Measurements from ENCODE around the gene ANLN. TPM values are rescaled to one million over a fixed set of nuclear protein-coding genes. Genes with fewer than 3 reads are reported as not detected.
"Not testable (repeated sequence)": the region's sequence is repeated elsewhere in the genome, so short reads cannot be mapped to it uniquely, and the experiment has no call there.

Gene ANLN
- polyA plus RNA-seq, 12 donors, result 16.4 to 51.7 (median 32.2) TPM; not detected in 1

GRCh38 chr7:36464271-36464670 lies 74.6 kb downstream of the ANLN start:
- DNase-seq, result no peak

DNA sequence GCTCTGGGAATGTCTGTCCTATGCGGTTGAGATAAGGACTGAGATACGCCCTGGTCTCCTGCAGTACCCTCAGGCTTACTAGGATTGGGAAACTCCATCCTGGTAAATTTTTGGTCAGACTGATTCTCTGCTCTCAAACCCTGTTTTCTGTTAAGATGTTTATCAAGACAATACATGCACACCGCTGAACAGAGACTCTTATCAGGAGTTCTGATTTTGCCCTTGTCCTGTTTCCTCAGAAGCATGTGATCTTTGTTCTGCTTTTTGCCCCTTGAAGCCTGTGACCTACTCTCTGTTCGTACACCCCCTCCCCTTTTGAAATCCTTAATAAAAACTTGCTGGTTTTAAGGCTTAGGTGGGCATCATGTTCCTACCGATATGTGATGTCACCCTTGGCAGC lies 76.3 kb downstream of the ANLN start:
- not testable (repeated sequence) for DNase-seq

DNA sequence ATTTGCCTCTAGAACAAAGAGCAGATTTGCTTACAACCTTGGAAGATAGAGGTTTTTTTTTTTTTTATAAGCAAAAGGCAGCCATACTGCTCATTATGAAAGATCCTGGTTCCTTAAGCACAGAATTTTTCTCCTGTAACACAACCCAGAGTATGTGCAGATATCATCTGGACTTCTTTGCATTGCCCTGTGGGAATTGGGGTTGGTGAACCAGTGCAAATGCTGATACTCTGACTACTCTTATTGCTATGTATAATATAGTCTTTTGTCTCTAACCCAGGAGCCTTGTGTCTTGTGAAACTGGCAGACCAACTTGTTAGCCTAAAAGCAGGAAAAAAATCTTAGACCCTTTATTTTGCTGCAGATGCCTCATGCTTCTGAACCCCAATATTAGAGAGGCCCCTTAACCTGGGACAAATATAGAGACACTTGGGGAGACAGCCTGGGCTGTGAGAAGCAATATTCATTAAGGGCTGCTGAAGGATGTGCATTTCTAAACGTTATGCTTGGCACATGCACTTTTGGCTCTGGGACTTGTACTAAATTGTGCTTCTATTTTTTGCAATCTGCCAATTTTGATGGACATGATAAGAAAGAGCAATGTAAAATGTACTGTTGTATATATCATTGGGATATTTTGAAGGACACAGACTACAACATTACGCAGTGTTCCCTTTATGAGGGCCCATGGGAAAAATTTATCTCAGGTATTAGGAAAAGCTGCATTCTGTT lies 78.9 kb downstream of the ANLN start:
- no peak for DNase-seq

GRCh38 chr7:36469236-36469635 lies 79.6 kb downstream of the ANLN start:
- no peak for DNase-seq

DNA sequence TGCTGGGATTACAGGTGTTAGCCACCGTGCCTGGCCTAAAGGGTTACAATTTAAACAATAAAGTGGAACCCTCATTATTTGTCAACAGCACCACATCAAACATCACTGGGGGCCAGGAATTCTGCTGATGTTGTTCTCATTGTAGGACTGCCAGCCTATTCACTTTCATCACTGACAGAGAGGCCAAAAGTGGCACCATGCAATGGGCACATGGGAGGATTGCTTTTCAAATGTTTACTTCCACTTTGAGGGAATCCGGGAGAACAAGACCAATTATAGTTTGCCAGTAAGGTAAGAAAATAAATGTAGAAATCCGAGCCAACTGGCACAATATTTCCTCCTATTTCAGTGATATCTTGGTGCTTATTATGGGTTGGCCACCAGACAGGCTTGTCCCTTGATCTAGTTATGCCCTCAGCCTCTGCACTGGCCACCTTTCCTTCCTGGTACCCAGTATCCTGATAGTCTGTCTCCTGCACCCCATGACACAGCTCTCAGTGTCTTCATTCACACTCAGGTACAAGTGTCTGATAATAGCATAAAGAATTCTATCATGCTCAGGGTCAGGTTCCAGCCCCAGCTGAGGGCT lies 82.6 kb downstream of the ANLN start:
- no peak for DNase-seq

DNA sequence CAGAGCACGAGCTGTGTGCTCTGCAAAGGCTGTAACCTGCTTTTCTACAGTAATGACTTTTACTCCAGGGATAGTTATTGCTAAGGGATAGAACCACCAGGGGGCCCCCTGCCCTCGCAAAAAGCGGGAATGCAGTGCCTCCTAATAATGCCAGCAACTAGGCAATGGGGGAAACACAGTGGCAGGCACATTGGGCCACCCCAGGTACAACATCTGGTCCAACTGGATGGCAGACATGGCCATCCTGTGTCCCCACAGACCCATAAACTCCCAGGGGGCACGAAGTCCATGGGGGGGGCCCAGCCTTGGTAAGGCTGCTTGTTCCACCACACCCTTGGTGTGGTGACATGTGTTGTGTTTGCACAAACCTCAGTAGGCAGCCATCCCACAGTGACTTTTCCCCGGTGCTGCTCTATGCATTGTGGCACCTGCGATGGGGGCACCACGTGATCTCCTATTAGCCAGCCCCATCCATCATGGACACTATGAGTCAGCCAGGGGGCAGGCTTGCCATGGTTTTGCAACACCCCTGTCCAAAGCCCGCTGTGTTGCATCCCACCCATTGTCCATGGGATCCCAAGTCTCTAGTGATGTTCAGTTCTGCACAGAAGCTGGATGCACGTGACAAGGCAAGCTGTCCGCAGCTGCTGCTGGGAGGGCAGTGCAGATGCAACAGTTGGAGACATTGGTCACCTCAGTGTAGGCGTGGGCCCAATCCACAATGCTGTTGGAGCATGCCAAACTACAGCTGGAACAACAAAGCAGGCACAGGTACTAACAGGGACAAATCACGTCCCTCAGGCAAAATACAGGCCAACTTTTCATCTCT lies 84.0 kb downstream of the ANLN start:
- DNase-seq, result no peak

DNA sequence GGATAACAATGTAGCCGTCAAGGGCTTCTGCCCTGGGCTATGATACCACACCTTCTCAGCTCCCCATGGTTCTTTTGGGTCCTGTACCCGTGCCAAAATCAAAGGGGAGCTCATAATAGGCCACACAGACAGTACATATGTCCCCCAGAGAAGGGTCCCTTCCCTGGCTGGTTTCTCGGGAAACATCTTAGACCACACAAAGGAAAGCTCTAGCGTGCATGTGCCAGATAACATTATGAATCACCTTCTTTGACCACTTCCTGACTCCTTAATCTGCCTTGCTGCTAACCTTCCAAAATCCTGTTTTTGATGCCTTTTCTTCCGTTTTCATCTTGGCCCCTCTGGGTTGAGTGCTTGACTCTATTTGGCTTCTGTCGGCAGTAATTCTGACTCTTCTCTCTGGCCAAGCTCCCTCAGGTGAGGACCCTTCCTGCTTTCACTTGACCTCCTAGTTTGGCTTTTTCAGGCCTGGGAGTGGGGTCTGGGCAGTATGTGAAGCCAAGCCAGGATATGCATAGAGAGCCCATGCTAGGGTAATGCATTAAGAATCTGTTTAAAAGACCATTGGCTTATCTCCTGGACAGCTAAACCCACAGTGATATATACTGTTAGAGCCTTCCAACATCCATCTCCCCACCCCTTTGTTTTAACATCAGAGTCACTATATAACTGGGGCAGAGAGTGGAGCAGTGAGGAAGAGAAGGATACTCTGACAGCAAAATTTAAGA lies 84.8 kb downstream of the ANLN start:
- DNase-seq, result no peak

DNA sequence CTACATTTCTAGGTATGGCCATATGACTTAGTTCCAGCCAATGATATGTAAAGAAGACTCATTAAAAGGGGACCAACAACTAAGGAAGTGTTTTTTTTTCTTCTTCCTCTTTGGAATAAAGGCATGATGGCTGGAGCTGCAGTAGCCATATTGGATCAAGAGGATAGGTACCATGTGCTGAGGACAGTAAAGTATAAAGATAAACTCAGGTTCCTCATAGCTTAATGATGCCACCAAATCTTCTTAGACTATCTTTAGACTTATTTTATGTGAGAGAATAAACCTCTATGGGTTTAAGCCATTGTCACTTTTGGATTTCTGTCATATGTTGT lies 85.3 kb downstream of the ANLN start:
- no peak for DNase-seq

DNA sequence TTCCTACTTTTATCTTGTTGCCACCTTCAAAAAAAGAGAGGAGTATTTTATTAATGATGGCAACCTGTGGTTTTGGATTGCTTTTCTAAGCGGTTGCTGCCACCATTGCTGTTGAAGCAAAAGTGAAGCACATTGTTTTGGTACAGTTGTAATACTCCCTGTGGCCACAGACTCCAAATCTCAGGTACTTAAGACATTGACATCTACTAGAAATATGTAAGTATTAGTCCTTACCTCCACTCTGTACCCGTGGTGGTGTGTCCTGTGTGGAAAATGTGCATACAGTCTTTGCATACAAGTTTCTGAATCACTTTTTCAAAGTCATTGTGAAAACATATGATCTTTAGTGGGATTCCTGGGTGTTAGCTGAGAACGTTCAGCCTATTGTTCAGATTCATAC lies 85.7 kb downstream of the ANLN start:
- no peak for DNase-seq

DNA sequence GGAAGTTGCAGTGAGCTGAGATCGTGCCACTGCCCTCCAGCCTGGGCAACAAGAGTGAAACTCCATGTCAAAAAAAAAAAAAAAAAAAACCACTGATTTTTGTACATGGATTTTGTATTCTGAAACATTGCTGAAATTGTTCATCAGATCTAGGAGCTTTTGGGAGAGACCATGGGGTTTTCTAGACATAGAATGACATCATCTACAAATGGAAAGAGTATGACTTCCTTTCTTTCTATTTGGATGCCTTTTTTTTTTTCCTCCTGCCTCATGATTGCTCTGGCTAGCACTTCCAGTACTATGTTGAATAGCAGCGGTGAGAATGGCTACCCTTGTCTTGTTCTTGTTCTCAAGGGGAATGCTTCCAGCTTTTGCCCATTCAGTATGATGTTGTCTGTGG lies 89.1 kb downstream of the ANLN start:
- no peak for DNase-seq

GRCh38 chr7:36483853-36484252 lies 94.2 kb downstream of the ANLN start:
- not testable (repeated sequence) for DNase-seq

DNA sequence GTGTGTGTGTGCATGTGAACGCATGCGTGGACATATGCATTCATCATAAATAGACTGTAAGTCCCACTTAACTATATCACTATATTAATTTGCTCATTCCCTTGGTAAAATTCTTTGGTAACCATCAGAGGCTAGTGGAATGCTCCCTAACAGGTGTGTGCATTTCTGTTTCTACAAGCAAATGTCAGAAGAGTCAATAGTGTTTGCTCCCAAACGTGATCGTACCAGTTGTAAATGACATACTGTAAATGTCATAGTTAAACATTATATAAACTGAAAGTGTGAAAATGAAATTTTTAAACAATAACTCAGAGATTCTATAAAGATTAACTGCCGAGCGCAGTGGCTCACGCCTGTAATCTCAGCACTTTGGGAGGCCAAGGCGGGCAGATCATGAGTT lies 94.6 kb downstream of the ANLN start:
- DNase-seq, result no peak

- no peak for DNase-seq
Measured at GRCh38 chr7:36486336-36486735, 96.7 kb downstream of the ANLN start.

DNA sequence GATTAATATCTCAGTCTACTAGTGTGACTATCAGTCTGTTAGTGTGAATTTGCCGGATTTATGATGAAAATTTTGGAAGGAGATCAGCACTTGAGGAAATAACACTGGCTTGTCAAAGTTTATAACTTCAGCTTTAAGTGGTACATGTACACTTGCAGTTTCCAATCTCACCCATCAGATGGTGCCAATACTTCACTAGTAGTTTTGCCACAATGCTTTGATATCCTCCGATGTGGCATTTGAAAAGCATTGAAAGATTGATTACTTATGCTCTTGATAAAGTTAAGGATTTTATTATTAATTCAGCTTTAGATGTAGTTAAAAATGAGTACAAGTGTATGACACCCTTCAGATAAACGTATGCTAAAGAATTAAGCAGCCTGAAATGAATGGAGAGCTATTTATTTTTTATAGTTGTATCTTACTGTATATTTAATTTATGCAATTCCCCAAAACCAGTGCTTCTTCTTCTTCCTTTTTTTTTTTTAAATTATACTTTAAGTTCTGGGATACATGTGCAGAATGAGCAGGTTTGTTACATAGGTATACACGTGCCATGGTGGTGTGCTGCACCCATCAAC lies 98.2 kb downstream of the ANLN start:
- peak; percentile 37 for DNase-seq

DNA sequence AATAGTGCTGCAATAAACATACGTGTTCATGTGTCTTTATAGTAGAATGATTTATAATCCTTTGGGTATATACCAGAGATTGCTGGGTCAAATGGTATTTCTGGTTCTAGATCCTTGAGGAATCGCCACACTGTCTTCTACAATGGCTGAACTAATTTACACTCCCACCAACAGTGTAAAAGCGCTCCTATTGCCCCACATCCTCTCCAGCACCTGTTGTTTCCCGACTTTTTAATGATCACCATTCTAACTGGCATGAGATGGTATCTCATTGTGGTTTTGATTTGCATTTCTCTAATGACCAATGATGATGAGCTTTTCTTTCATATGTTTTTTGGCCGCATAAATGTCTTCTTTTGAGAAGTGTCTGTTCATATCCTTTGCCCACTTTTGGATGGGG lies 99.0 kb downstream of the ANLN start:
- DNase-seq, result not testable (repeated sequence)

- no peak for DNase-seq
Measured at GRCh38 chr7:36490419-36490830, 100.8 kb downstream of the ANLN start.

- DNase-seq, result no peak
Measured at GRCh38 chr7:36491317-36491716, 101.7 kb downstream of the ANLN start.

DNA sequence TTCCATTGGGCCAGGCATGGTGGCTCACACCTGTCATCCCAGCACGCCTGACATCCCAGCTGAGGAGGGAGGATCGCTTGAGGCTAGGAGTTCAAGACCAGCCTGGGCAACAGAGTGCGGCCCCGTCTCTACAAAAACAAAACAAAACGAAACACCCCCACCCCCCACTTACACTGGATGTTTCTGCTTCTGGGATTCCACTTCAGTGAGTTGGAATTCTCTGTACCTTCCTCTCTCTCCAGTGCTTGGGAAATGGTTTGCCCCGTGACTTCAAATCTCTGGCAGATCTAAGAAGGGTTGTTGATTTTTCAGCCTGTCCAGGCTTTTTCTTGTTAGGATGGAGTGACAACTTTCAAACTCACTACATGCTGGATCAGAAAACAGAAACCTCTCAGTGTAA lies 106.9 kb downstream of the ANLN start:
- no peak for DNase-seq

GRCh38 chr7:36497176-36497575 lies 107.5 kb downstream of the ANLN start:
- DNase-seq, result not testable (repeated sequence)

DNA sequence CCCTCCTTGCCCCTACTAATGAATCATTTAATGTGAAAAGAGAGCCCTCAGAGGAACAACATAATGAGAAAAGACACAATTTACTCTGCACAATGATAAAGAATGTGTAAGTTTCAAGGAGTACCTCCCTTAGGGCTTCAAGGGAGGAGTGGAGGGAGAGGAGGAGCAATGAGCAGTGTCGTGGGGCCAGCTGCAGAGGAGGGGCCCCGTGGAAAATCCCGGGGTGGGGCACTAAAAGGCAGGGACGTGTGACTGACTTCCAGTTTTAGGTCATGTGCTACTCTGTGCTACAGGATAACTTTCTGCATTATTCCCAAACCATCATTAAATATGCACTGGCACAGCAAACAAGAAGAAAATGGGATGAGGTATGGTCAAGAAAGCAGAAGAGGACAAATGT lies 108.1 kb downstream of the ANLN start:
- no peak for DNase-seq

Data from muscle of arm (tissue), 12 donors.